GM19324 (cell line): Measurements from ENCODE around the gene DIAPH2.
"Not testable (repeated sequence)": the region's sequence is repeated elsewhere in the genome, so short reads cannot be mapped to it uniquely, and the experiment has no call there.

Experiments used
- ATAC-seq: cut with Tn5 transposase; IDR thresholded peaks from one replicate; pipeline ENCODE4 v1.9.1; 2021; ENCODE audit warnings: mild to moderate bottlenecking, moderate library complexity; ENCODE audit not compliant: unreplicated experiment, low FRiP score

The DIAPH2 gene

GRCh38 chrX:96714393-96714792 is 29.8 kb downstream of the DIAPH2 start:
- not testable (repeated sequence) for ATAC-seq

- no peak for ATAC-seq
Observed at GRCh38 chrX:96715481-96715880, 30.8 kb downstream of the DIAPH2 start.

- no peak for ATAC-seq
Observed at GRCh38 chrX:96719161-96719875, 34.7 kb downstream of the DIAPH2 start.

- ATAC-seq: peak; percentile 99
Observed at GRCh38 chrX:96721354-96721753, 36.7 kb downstream of the DIAPH2 start.

- no peak for ATAC-seq
Observed at GRCh38 chrX:96722781-96723180, 38.1 kb downstream of the DIAPH2 start.

GRCh38 chrX:96729053-96729452 is 44.4 kb downstream of the DIAPH2 start:
- no peak for ATAC-seq

- no peak for ATAC-seq
Observed at GRCh38 chrX:96729868-96730643, 45.4 kb downstream of the DIAPH2 start.

- ATAC-seq: not testable (repeated sequence)
Observed at GRCh38 chrX:96731000-96731399, 46.4 kb downstream of the DIAPH2 start.

GRCh38 chrX:96743367-96744073 is 58.9 kb downstream of the DIAPH2 start:
- ATAC-seq: no peak

- ATAC-seq: no peak
Observed at GRCh38 chrX:96752781-96753180, 68.1 kb downstream of the DIAPH2 start.

- no peak for ATAC-seq
Observed at GRCh38 chrX:96753230-96753629, 68.6 kb downstream of the DIAPH2 start.

- no peak for ATAC-seq
Observed at GRCh38 chrX:96756491-96756890, 71.8 kb downstream of the DIAPH2 start.

- no peak for ATAC-seq
Observed at GRCh38 chrX:96761566-96761965, 76.9 kb downstream of the DIAPH2 start.

- no peak for ATAC-seq
Observed at GRCh38 chrX:96763608-96764007, 79.0 kb downstream of the DIAPH2 start.

GRCh38 chrX:96764864-96765263 is 80.2 kb downstream of the DIAPH2 start:
- peak; percentile 87 for ATAC-seq

- ATAC-seq: no peak
Observed at GRCh38 chrX:96770315-96770714, 85.7 kb downstream of the DIAPH2 start.

- ATAC-seq: no peak
Observed at GRCh38 chrX:96771486-96771885, 86.8 kb downstream of the DIAPH2 start.

GRCh38 chrX:96774116-96774515 is 89.5 kb downstream of the DIAPH2 start:
- no peak for ATAC-seq

GRCh38 chrX:96776966-96777365 is 92.3 kb downstream of the DIAPH2 start:
- ATAC-seq: no peak

GRCh38 chrX:96791559-96791958 is 106.9 kb downstream of the DIAPH2 start:
- no peak for ATAC-seq

GRCh38 chrX:96792047-96792446 is 107.4 kb downstream of the DIAPH2 start:
- ATAC-seq: no peak
